Endometrium (tissue), 2 donors: Measurements from ENCODE around the gene NCMAP.

Experiments
- FAIRE-seq: peaks from 2 replicates; lab custom pipeline; 2012; peaks lifted over from hg19 to GRCh38; lab: Jason Lieb, UNC
- donor health status: control.
- donor health status: control.

Gene NCMAP

DNA sequence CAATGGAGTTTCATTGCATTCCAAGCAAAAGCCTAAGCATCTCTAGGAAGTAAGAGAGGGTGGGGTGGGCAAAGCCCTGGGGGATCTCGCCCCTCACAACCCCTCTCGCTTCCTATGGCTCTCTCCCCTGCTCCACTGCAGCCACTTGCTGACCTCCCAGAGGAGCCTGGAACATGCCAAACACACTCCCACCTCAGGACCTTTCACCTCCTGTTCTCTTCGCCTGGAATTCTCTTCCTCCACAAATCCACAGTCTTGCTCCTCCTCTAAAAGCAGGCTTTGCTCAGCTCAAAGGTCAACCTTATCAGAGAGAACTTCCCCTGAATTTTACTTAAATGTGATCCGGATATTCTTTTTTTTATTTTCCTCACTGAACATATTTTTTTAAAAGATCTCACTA lies 66.3 kb downstream of the NCMAP start:
- no peak for FAIRE-seq

DNA sequence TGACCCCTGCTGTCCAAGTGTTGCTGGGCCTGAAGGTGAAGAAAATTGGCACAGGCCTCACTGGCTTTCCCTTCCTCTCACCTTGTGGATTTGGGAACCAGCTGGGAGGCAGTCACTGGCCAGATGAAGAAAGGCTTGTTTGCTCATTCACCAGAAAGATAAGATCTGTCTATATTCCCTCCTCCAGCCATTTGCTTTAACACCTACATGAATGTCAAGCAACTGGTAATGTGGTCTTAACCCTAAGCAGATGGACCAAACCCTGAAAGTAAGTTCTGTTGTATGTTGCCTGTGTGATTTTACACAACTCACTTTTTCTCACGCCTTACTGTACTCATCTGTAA lies 76.9 kb downstream of the NCMAP start:
- no peak for FAIRE-seq

DNA sequence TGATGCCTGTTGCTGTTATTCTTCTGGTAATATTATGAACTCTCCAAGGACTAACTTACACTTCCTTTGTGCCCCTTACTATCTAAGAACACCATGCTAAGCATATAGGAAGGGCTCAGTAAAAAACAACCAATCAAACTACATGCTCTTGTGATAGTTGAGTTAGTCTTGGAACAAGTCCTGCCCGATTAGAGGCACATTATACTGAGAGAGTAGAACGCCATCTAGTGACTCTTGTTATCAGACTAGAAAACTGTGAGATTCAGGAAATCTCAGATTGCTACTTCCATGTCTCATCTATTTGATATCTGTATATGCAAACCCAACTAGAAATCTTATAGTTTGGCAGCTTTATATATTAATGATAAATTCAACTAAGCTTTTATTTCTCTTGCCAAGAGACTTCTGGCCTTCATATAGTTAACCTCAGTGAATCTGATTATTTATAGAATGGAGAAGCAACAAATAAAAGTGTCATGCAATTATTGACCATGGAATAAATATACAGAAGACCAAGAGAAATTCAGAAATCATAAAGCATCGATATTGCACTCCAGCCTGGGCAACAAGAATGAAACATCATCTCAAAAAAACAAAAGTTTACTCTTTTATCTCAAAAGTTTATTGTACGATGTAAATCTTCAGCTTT lies 79.4 kb downstream of the NCMAP start:
- FAIRE-seq: peak; percentile 78

DNA sequence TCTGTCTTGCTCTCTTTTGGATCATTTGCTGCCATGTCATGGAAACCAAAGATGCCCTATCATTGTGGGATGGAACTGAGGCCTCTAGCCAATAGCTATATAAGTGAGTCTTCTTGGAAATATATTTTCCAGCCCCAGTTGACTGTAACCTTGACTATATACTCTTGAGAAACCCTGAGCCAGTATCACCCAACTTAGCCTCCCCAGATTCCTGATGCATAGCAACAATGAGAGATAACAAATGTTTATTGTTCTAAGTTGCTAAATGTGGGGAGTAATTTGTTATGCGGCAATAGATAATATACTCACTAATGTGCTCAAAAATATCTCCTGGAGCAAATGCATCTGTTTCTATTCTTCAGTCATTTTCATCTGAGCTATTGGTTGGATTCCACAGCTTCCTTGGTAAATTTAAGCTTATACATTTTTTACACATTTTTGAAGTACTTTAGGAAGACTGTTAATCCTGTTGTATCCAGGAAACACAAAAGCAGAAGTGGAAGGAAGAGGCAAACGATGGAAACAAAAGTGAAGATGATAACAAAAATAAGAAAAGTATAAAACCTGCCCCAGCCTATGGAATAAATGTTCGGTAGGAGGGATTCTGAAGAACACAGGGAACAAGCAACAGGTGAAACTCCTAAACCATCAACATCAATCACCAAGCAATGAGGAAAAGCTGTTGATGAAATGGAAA lies 80.9 kb downstream of the NCMAP start:
- FAIRE-seq: no peak

DNA sequence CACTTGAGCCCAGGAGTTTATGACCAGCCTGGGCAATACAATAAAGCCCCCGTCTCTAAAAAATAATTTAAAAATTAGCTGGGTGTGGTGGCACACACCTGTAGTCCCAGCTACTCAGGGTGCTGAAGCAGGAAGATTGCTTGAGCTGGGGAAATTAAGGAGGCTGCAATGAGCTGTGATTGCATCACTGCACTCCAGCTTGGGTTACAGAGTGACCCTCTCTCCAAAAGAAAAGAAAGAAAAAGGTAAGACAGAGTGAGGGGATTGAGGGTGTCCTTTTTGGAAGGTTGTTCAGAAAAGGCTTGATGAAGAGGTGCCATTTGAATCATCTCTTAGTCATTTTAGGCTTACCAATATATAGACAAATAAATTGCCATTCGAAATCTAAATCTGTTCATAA lies 83.2 kb downstream of the NCMAP start:
- FAIRE-seq: no peak

DNA sequence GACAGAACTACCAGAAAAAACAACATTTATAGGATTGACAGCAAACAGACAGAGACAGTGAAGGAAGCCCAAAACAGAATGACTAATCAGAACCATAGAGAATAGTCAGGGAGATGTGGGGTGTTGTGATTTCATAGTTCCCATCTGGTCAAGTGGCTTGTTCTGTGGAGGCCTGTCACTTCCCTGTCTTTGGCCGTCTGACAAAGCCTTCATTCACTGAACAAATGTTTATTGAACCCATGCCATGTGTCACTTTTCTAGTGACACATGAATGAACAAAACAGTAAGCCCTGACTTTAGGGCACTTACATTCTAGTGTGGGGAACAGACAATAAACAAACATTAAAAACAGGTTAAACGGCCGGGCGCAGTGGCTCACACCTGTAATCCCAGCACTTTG lies 84.0 kb downstream of the NCMAP start:
- FAIRE-seq: no peak

DNA sequence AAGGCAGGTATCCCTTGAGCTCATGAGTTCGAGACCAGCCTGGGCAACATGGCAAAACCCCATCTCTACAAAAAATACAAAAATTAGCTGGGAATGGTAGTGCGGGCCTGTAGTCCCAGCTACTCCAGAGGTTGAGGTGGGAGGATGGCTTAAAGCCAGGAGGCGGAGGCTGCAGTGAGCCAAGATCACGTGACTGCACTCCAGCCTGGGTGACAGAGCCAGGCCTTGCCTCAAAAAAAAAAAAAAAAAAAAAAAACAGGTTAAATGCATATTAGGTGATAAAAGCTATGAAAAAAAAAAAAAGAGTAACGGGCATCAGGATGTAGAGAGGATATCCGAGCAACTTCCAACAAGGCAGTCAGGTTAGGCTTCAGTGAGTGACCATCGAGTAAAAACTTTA lies 84.4 kb downstream of the NCMAP start:
- no peak for FAIRE-seq

DNA sequence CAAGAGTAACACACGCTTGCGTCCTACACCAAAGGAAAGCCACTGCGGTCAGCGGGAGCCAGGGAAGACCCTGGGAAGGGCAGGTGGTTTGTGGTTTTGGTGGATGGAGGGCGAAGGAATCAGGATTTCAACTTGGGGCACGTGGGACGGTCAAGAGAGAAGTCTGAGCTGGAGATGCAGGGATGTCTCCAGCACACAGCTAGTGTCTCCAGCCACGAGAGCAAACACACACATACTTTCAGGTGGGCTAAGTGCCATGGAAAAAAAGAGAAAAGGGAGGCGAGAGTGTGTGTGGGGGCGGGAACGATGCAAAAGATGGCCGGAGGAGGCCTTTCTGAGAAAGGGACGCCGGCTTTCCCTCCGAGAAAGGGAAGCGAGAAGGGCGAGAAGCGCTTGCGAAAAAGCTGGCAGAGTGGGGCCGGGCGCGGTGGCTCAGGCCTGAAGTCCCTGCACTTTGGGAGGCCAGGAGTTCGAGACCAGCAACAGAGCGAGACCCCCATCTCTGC lies 85.8 kb downstream of the NCMAP start:
- FAIRE-seq: no peak

DNA sequence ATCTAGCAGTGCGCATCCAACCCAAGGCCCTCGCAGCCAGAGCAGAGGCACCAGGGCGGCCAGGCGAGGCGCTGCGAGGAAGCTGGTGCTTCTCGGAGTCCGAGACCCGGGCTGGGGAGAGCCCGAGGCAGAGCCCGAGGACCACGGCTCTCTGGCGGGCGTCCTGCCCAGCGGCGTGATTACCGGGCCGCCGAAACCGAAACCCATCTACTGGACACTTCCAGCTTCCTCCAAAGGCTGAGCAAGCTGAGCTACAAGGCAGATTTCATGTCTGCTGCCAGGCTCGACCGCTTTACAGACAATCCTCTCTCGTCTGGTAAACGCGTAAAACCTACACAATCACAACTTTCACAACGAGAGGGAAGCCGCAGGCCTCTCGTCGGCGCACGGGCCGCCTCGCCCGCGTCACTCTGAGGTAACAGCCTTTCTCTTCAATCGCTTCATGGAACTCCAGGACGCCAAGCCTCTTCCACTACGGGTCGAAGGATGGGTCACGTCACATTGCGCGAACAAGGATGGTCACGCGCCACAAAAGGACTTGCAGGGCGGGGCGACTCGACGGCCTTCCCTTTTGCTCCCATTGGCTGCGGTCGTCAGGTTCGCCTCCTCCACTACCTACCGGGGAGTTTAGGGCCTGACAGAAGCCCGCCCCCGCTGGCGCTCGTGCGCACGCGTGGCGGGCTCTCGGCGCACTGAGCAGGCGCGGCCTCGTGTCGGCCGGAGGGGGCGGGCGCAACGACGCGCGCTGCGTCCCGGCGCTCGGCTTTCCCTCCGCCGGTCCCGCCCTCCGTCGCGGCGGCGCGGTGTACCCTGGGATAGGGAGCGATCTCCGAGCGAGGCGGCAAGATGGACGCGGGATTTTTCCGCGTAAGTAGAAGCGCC lies 86.8 kb downstream of the NCMAP start, which contains the start of gene SRRM1:
TSS of gene SRRM1 (plus strand) at position 822 of the 882 bp plus-strand sequence. CDS start at position 847, 25 bp downstream.
- FAIRE-seq: peak; percentile 90

DNA sequence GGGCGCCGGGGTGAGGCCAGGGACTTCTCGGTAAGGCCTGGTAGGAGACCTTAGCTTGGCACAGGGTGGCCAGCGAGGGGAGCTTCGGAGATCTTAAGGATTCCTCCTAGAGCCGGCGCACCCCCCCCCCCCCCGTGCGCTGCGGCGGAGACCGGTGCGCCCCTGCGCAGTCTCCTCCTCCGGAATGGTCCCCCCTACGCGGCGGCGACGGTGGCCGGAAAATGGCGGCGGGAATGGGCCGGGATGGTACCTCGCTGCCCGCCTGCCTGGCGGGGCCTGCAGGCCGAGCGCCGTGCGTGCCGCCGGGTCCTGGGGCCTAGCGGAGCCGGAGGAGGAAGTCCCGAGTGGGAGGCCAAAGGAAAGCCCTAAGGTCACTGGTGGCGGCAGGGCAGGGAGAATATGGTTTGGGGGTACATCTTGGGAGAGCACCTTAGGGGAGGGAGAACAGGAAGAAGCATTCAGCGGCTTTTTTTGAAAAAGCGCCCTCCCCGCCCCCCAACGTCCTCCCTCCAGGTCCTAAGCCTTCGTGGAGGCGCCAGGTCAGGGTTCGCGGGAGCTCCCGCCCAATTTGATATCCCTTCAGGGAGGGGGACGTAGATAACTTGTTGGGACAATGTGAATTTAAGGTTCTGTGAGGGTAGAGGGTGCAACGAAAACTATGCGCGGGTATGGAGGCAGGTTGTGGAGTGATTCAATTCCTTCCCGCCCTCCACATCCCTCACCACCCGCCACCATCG lies 87.6 kb downstream of the NCMAP start:
- FAIRE-seq: no peak

DNA sequence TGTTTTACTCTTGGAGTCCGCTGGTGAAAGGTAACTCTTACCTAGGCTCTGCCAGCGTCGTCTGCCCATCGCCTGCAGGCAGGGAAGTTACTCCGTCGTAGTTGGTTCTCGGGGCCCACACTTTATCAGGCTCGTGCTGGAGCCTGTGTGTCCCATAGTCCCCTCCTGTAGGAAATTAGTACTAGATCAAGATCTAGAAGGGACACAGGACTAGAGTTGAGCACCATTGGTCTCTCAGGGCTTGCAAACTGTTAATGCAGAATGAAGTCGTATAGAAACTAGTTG lies 88.2 kb downstream of the NCMAP start:
- FAIRE-seq: no peak

DNA sequence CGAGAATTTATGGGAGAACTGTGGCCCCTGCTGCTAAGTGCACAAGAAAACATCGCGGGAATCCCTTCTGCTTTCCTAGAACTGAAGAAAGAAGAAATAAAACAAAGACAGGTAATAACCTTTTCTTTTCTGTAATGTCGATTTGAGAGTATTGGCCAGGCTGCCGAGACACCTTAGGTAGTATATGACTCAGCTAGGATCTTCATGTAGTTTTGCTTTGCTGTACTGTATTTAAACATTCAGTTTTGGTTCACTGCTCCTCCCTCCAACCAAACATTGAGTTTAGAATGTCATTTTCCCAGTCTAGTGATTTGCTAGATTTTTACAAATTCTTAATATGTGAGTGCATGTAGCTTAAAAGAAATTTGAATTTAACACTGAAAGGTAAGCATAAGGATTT lies 93.0 kb downstream of the NCMAP start:
- no peak for FAIRE-seq

DNA sequence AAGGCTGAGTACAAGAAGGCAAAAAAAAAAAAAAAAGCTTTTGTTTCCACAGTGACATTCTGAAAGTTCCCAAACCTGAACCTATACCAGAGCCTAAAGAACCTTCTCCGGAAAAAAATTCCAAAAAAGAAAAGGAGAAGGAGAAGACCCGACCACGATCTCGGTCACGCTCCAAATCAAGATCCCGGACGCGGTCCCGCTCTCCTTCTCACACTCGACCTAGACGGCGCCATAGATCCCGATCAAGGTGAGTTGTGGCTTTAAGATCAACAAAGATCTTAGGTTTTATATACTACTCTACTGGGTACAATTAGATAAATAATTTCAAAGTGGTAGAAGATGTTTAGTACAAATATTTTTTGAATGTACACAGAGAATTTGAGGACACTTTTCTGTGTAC lies 96.5 kb downstream of the NCMAP start:
- FAIRE-seq: no peak

DNA sequence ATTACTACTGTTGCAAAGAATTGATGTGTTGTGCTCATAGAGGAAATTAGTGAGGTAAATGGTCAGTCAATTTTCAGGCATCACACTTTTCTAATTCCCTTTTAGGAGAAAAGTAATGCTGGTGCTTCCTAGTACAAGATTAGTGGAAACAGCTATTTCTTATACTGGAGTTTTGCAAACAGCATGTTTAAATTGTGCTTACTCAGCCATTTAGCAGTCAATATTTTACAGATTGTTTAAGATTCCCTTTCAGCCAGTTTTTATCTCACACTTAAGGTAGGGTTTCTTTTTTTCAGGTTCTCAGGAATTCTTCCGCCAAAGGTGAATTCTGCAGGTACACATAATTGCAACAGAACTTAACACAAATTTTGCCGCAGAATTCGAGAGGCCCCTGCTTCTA lies 98.1 kb downstream of the NCMAP start:
- FAIRE-seq: no peak

DNA sequence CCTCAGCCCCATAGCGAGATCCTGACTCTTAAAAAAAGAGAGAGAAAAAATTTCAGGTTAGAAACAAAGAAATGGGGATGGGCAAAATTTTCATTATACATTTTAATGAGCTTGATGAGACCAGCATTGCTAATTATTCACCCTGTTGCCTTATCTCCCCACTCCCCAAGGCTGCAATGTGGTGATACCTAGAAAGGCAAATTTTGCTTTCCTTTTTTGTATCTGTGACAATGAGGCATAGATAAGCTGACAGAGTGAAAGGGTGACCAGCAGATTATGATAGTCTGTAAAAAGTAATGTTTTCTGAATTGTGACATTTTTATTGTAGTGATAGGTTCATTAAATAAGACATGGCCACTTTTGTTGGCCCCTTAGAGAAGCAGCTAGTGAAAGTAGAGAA lies 100.2 kb downstream of the NCMAP start:
- no peak for FAIRE-seq

DNA sequence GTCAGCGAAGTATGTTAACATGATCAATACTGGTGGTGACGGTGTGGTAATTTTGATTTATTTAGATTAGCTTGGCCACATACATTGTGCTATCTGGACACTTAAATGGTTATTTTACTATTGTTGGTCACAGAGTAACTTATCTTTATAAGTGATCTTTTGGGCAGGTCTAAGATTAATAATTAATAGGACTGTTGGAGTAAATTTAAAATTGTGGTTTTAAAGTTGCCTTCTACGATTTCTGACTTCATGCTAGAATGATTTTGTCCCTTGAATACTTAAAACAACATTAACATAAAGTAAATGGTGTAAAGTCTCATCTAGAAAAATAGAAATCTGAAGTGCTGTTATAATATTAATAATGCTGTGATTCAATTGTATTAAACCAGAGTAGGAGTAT lies 101.9 kb downstream of the NCMAP start:
- FAIRE-seq: no peak
